ENCODE results near the gene SRPRB.

GRCh38 chr3:133840055-133840737 lies 34.6 kb downstream of the SRPRB start:
- TF ChIP-seq CTCF (IDR thresholded peaks at IDR 0.05; ENCODE audit: insufficient read depth, low read length) = no peak
- TF ChIP-seq REST (IDR thresholded peaks at IDR 0.05; ENCODE audit: insufficient replicate concordance, low read depth) = no peak
- TF ChIP-seq POLR2AphosphoS5 (IDR thresholded peaks at IDR 0.05; ENCODE audit: low read depth) = no peak

Measured in HL-60 (cell line).